WI38 (cell line): ENCODE data around the gene TSPAN15.

Experiments used
- H3K4me3 ChIP-seq: 2 replicates; pipeline ENCODE4 v1.5.1; 2011; ENCODE audit warnings: low read depth, mild to moderate bottlenecking, control low read depth, low read length
- CTCF ChIP-seq: IDR thresholded peaks from 2 replicates; pipeline ENCODE4 v1.5.1; 2012; ENCODE audit warnings: low read depth, mild to moderate bottlenecking, control low read depth, low read length

TSPAN15 gene

GRCh38 chr10:69495666-69496065 lies 44.4 kb downstream of the TSPAN15 start:
- no peak overlapping the region for H3K4me3 ChIP-seq
- TF ChIP-seq CTCF = no peak

GRCh38 chr10:69496352-69497230 lies 45.3 kb downstream of the TSPAN15 start:
- no peak for TF ChIP-seq CTCF

GRCh38 chr10:69497231-69497561 lies 45.9 kb downstream of the TSPAN15 start:
- TF ChIP-seq CTCF = no peak
- H3K4me3 ChIP-seq = no peak overlapping the region

More at GRCh38 chr10:69496352-69497230, 45.3 kb downstream of the TSPAN15 start:
- H3K4me3 ChIP-seq = no peak overlapping the region

GRCh38 chr10:69497611-69498390 lies 46.5 kb downstream of the TSPAN15 start:
- TF ChIP-seq CTCF = no peak
- H3K4me3 ChIP-seq = no peak overlapping the region

GRCh38 chr10:69498711-69499471 lies 47.6 kb downstream of the TSPAN15 start:
- TF ChIP-seq CTCF = no peak
- no peak overlapping the region for H3K4me3 ChIP-seq

- no peak for TF ChIP-seq CTCF
- H3K4me3 ChIP-seq = no peak overlapping the region
Measured at GRCh38 chr10:69499726-69500689, 48.7 kb downstream of the TSPAN15 start.
